K562 (cell line): ENCODE data around the gene GNS. TPM values are rescaled to one million over a fixed set of nuclear protein-coding genes. Genes with fewer than 3 reads are reported as not detected.

Experiments used
- ADNP ChIP-seq: fragments of 200-800 bp; sonication (Bioruptor generic); IDR thresholded peaks from 2 replicates; pipeline ENCODE4 v1.6.1; 2016; ENCODE audit warnings: missing genetic modification characterization, missing compliant biosample characterization
- BCL6 ChIP-seq: fragments of 250-450 bp; sonication (Bioruptor Pico); IDR thresholded peaks from 2 replicates; pipeline ENCODE4 v1.4.0; 2020
- CBFA2T3 ChIP-seq: fragments of 450-650 bp; IDR thresholded peaks from 2 replicates; pipeline ENCODE4 v1.6.1; 2017
- CREBBP ChIP-seq: IDR thresholded peaks from one replicate; pipeline ENCODE4 v1.6.1; 2012; ENCODE audit warnings: low read depth, mild to moderate bottlenecking, control low read depth, inconsistent platforms, low read length
- CTBP1 ChIP-seq: fragments of 450-650 bp; IDR thresholded peaks from 2 replicates; pipeline ENCODE4 v1.6.1; 2016; ENCODE audit warnings: borderline replicate concordance
- HDAC3 ChIP-seq: fragments of 450-650 bp; IDR thresholded peaks from 2 replicates; pipeline ENCODE4 v1.6.1; 2018; ENCODE audit warnings: borderline replicate concordance, mild to moderate bottlenecking, moderate library complexity; ENCODE audit not compliant: partially characterized antibody
- HEY1 ChIP-seq: fragments of 250-450 bp; sonication (Bioruptor Pico); IDR thresholded peaks from 2 replicates; pipeline ENCODE4 v1.5.0; 2020; ENCODE audit warnings: mild to moderate bottlenecking, moderate library complexity, borderline replicate concordance
- JUNB ChIP-seq: fragments of 450-650 bp; formaldehyde crosslinking; conservative IDR thresholded peaks from 2 replicates; pipeline ENCODE4 v1.4.0; 2020; ENCODE audit warnings: mild to moderate bottlenecking
- NFATC3 ChIP-seq: fragments of 450-650 bp; IDR thresholded peaks from 2 replicates; pipeline ENCODE4 v1.6.1; 2017; ENCODE audit warnings: mild to moderate bottlenecking
- PML ChIP-seq: IDR thresholded peaks from 2 replicates; pipeline ENCODE4 v1.6.1; 2012; ENCODE audit warnings: low read length, inconsistent platforms
- SAP30 ChIP-seq: fragments of 200-600 bp; sonication (generic); IDR thresholded peaks from 2 replicates; pipeline ENCODE4 v1.6.1; 2012; ENCODE audit warnings: borderline replicate concordance, low read depth, mild to moderate bottlenecking, moderate library complexity, low read length, control low read depth, inconsistent platforms; ENCODE audit not compliant: insufficient read depth, poor library complexity, severe bottlenecking
- SMARCE1 ChIP-seq: fragments of 450-650 bp; IDR thresholded peaks from 2 replicates; pipeline ENCODE4 v1.7.1; 2016; ENCODE audit warnings: mild to moderate bottlenecking
- SP1 ChIP-seq: sonication (generic); formaldehyde crosslinking; IDR thresholded peaks from 2 replicates; pipeline ENCODE4 v1.8.1; 2022; ENCODE audit warnings: mild to moderate bottlenecking, missing genetic modification reagents
- TAF1 ChIP-seq: IDR thresholded peaks from 2 replicates; pipeline ENCODE4 v1.6.1; 2011; ENCODE audit warnings: mild to moderate bottlenecking, low read length, moderate library complexity; ENCODE audit not compliant: insufficient read depth, control insufficient read depth, severe bottlenecking; ENCODE audit errors: extremely low read depth
- polyA plus RNA-seq, 8 experiments: library from polyadenylated mRNA; depleted of rRNA in 4 of 8; stranded (reverse) in 5 of 8; unstranded in 3 of 8; fragments of >200 nt; fragmentation: Nextera tagmentation in 2 of 8; fragmentation: Illumina TruSeq in 1 of 8; extraction: Ambion mirVana in 2 of 8; extraction: Trizol in 1 of 8; gene quantifications; 2 replicates each; pipeline versions ENCODE4 v1.2.1 to v1.2.3, GENCODE V29; 2011 to 2014; ENCODE audit warnings: inconsistent platforms in 1 of 8, missing spikeins in 1 of 8
- total RNA-seq, 7 experiments: library from RNA; depleted of rRNA in 6 of 7; stranded (reverse); fragments of >200 nt in 6 of 7; fragmentation: Illumina TruSeq in 2 of 7; extraction: Trizol in 2 of 7; gene quantifications; 2 replicates each; pipeline versions ENCODE4 v1.2.1 to v1.2.3, GENCODE V29; 2011 to 2021; ENCODE audit warnings: low replicate concordance in 1 of 7
- TF ChIP-seq, protein P1 (sequence below), 2 experiments: fragments of 450-650 bp in 1 of 2; sonication (generic) in 1 of 2; formaldehyde crosslinking in 1 of 2; IDR thresholded peaks; 2 replicates each; pipeline versions ENCODE4 v1.7.1 to v1.9.0; 2016 to 2022; ENCODE audit warnings: inconsistent platforms in 1 of 2, mild to moderate bottlenecking in 1 of 2, missing genetic modification reagents in 1 of 2
- TF ChIP-seq, protein P2 (sequence below): fragments of 450-650 bp; formaldehyde crosslinking; IDR thresholded peaks from 2 replicates; pipeline ENCODE4 v1.4.0; 2020; ENCODE audit warnings: mild to moderate bottlenecking, mixed read lengths
- TF ChIP-seq, protein P3 (sequence below): IDR thresholded peaks from 2 replicates; pipeline ENCODE4 v1.6.1; 2012; ENCODE audit warnings: low read depth, low read length, improper control_type of control experiment, borderline replicate concordance

Gene GNS
- total and polyA plus RNA-seq, 9 of the 15 experiments (the other 6 are each of a cell fraction or from before 2014, with no cell fraction given), result 4.6 to 30.3 (median 18.9) TPM

DNA sequence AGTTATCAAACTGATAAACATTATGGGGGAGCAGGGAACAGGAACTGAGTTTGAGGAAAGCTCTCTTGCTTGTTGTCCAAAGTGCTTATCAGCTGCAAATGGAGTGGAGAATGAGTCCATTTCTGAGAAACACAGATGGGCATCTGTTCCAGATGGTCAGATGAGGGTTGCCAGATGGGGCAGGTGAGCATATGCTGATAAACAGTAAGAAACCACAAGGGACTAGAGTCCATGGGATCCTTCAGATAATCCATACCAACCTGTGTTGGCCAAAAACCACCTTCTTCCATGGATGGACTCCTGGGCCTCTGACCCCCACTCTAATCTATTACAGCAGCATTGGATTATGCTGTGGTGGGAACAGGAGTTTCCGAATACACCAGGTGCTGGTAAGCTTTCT lies 38.3 kb downstream of the GNS start (continued):
- TF ChIP-seq, protein P1, sequence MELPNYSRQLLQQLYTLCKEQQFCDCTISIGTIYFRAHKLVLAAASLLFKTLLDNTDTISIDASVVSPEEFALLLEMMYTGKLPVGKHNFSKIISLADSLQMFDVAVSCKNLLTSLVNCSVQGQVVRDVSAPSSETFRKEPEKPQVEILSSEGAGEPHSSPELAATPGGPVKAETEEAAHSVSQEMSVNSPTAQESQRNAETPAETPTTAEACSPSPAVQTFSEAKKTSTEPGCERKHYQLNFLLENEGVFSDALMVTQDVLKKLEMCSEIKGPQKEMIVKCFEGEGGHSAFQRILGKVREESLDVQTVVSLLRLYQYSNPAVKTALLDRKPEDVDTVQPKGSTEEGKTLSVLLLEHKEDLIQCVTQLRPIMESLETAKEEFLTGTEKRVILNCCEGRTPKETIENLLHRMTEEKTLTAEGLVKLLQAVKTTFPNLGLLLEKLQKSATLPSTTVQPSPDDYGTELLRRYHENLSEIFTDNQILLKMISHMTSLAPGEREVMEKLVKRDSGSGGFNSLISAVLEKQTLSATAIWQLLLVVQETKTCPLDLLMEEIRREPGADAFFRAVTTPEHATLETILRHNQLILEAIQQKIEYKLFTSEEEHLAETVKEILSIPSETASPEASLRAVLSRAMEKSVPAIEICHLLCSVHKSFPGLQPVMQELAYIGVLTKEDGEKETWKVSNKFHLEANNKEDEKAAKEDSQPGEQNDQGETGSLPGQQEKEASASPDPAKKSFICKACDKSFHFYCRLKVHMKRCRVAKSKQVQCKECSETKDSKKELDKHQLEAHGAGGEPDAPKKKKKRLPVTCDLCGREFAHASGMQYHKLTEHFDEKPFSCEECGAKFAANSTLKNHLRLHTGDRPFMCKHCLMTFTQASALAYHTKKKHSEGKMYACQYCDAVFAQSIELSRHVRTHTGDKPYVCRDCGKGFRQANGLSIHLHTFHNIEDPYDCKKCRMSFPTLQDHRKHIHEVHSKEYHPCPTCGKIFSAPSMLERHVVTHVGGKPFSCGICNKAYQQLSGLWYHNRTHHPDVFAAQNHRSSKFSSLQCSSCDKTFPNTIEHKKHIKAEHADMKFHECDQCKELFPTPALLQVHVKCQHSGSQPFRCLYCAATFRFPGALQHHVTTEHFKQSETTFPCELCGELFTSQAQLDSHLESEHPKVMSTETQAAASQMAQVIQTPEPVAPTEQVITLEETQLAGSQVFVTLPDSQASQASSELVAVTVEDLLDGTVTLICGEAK (IDR thresholded peaks at IDR 0.05), result no peak
- TF ChIP-seq, protein P1 (CRISPR knock-in tag; IDR thresholded peaks at IDR 0.05), result no peak
- TF ChIP-seq SMARCE1, result peak; percentile 75; the same call in 1 of the 2 replicates
- peak; percentile 77; the same call in 1 of the 2 replicates for TF ChIP-seq CTBP1
- peak; percentile 98 for TF ChIP-seq PML
- no peak for TF ChIP-seq ADNP
- peak; percentile 55 for TF ChIP-seq HDAC3
- TF ChIP-seq, protein P2, sequence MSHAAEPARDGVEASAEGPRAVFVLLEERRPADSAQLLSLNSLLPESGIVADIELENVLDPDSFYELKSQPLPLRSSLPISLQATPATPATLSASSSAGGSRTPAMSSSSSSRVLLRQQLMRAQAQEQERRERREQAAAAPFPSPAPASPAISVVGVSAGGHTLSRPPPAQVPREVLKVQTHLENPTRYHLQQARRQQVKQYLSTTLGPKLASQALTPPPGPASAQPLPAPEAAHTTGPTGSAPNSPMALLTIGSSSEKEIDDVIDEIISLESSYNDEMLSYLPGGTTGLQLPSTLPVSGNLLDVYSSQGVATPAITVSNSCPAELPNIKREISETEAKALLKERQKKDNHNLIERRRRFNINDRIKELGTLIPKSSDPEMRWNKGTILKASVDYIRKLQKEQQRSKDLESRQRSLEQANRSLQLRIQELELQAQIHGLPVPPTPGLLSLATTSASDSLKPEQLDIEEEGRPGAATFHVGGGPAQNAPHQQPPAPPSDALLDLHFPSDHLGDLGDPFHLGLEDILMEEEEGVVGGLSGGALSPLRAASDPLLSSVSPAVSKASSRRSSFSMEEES (CRISPR knock-in tag), result no peak
- no peak for TF ChIP-seq NFATC3
- no peak for TF ChIP-seq SAP30
- TF ChIP-seq CREBBP, result no peak
- TF ChIP-seq HEY1 (CRISPR knock-in tag), result peak; percentile 91; the same call in 1 of the 2 replicates
- TF ChIP-seq, protein P3, sequence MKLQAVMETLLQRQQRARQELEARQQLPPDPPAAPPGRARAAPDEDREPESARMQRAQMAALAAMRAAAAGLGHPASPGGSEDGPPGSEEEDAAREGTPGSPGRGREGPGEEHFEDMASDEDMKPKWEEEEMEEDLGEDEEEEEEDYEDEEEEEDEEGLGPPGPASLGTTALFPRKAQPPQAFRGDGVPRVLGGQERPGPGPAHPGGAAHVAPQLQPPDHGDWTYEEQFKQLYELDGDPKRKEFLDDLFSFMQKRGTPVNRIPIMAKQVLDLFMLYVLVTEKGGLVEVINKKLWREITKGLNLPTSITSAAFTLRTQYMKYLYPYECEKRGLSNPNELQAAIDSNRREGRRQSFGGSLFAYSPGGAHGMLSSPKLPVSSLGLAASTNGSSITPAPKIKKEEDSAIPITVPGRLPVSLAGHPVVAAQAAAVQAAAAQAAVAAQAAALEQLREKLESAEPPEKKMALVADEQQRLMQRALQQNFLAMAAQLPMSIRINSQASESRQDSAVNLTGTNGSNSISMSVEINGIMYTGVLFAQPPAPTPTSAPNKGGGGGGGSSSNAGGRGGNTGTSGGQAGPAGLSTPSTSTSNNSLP, result no peak
- no peak for TF ChIP-seq TAF1
- TF ChIP-seq JUNB (CRISPR knock-in tag), result no peak
- TF ChIP-seq BCL6 (CRISPR knock-in tag), result peak; percentile 59; the same call in 1 of the 2 replicates
- TF ChIP-seq CBFA2T3, result peak; percentile 98
- TF ChIP-seq SP1 (CRISPR knock-in tag), result no peak
